ENCODE results near the gene AGBL4.

Gene AGBL4

GRCh38 chr1:49694251-49694827 lies 329.4 kb downstream of the AGBL4 start:
- no peak for DNase-seq (ENCODE audit: low spot score)
- TF ChIP-seq CTCF (IDR thresholded peaks at IDR 0.05; ENCODE audit: extremely low read depth, missing control alignments): no peak

- DNase-seq (ENCODE audit: low spot score): no peak
- TF ChIP-seq CTCF (IDR thresholded peaks at IDR 0.05; ENCODE audit: extremely low read depth, missing control alignments): no peak
Observed at GRCh38 chr1:49686107-49686506, 337.6 kb downstream of the AGBL4 start.

GRCh38 chr1:49677706-49678105 lies 346.0 kb downstream of the AGBL4 start:
- no peak for TF ChIP-seq CTCF (IDR thresholded peaks at IDR 0.05; ENCODE audit: extremely low read depth, missing control alignments)
- no peak for DNase-seq (ENCODE audit: low spot score)

- no peak for DNase-seq (ENCODE audit: low spot score)
- TF ChIP-seq CTCF (IDR thresholded peaks at IDR 0.05; ENCODE audit: extremely low read depth, missing control alignments): no peak
Observed at GRCh38 chr1:49651136-49651535, 372.6 kb downstream of the AGBL4 start.

GRCh38 chr1:49630156-49630555 lies 393.6 kb downstream of the AGBL4 start:
- no peak for TF ChIP-seq CTCF (IDR thresholded peaks at IDR 0.05; ENCODE audit: extremely low read depth, missing control alignments)
- DNase-seq (ENCODE audit: low spot score): no peak

GRCh38 chr1:49627781-49628180 lies 396.0 kb downstream of the AGBL4 start:
- DNase-seq (ENCODE audit: low spot score): no peak
- no peak for TF ChIP-seq CTCF (IDR thresholded peaks at IDR 0.05; ENCODE audit: extremely low read depth, missing control alignments)

GRCh38 chr1:49626472-49626871 lies 397.3 kb downstream of the AGBL4 start:
- DNase-seq (ENCODE audit: low spot score): no peak

More at GRCh38 chr1:49626472-49626871, 397.3 kb downstream of the AGBL4 start:
- no peak for TF ChIP-seq CTCF (IDR thresholded peaks at IDR 0.05; ENCODE audit: extremely low read depth, missing control alignments)

All from GM20000 (cell line).